KOPT-K1 (cell line): ENCODE measurements around the gene BCL2L14.

Source experiments
- H3K27ac ChIP-seq: fragments of 200-600 bp; sonication (generic); 2 replicates; pipeline ENCODE4 v1.5.1; 2016; ENCODE audit warnings: antibody characterized with exemption, mild to moderate bottlenecking, low read depth, low read length; ENCODE audit not compliant: poor library complexity, severe bottlenecking
- H3K36me3 ChIP-seq: fragments of 200-600 bp; sonication (generic); 2 replicates; pipeline ENCODE4 v1.5.1; 2017; ENCODE audit warnings: antibody characterized with exemption, mild to moderate bottlenecking, low read length, moderate library complexity; ENCODE audit not compliant: insufficient read depth
- H3K9me3 ChIP-seq: fragments of 200-600 bp; sonication (generic); 2 replicates; pipeline ENCODE4 v1.5.1; 2017; ENCODE audit warnings: antibody characterized with exemption, low read length, mild to moderate bottlenecking; ENCODE audit not compliant: insufficient read depth, poor library complexity, severe bottlenecking

BCL2L14 gene

DNA sequence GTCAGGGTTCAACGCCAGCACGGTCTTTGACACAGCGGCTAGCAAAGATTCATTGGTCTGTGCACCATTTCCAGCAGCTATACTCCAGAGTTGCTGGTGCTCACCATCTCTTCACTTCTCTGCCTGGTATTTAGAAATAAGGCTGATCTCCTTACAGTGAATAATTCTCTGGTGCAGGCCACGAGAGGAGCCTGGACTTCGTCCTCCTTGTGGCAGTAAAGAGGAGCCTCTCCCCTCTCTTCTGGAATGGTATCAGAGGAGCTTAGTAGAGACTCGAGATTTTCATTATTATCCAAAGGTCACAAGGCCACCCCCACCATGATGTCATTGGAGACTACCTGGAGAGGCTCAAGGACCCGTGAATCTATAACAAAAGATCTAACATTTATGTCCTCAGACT lies 30.8 kb upstream of the BCL2L14 start:
- no peak overlapping the region for H3K27ac ChIP-seq
- H3K9me3 ChIP-seq = no peaks in the 10 kb centered on the region
- H3K36me3 ChIP-seq = no peaks in the 10 kb centered on the region

DNA sequence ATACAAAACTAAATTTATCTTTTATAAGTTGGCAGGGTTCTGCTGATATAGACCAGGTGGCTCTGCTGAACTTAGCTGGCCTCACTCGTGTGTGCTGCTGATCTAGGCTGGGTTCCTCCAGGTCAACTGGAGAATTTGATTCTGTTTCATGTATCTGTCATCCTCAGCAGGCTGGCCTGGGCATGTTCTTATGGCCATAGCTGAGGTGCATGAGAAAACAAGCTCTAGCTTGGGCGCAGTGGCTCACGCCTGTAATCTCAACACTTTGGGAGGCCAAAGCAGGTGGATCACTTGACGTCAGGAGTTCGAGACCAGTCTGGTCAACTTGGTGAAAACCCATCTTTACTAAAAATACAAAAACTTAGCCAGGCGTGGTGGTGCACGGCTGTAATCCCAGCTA lies 24.3 kb upstream of the BCL2L14 start:
- H3K9me3 ChIP-seq = no peaks in the 10 kb centered on the region
- no peaks in the 10 kb centered on the region for H3K36me3 ChIP-seq
- no peak overlapping the region for H3K27ac ChIP-seq

DNA sequence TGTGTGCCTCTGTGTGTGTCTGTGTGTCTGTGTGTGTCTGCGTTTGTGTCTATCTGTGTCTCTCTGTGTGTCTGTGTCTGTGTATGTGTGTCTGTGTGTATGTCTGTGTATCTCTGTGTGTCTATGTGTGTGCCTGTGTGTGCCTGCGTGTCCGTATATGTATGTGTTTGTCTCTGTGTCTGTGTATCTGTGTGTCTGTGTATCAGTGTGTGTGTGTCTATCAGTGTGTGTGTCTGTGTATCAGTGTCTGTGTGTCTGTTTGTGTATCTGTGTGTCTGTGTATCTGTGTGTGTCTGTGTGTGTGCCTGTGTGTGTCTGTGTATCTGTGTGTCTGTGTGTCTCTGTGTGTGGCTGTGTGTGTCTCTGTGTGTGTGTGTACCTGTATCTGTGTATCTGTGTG lies 23.1 kb upstream of the BCL2L14 start:
- no peak overlapping the region for H3K27ac ChIP-seq
- H3K9me3 ChIP-seq = no peaks in the 10 kb centered on the region
- H3K36me3 ChIP-seq = no peaks in the 10 kb centered on the region

DNA sequence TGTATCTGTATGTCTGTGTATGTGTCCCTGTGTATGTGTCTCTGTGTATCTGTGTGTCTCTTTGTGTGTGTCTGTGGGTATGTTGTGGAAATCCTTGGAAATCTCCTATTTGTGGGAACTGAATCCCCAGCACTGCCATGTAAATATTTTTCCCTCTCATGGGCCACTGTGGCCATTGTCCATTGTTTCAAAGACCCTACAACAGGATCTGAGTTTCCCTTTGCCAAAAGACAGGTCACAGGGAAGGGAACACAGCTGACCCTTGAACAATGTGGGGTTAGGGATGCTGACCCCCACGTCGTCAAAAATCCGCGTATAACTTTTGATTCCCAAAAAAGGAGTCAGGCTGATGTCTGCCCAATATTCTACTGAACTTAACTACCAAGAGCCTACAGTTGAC lies 22.5 kb upstream of the BCL2L14 start:
- Histone ChIP-seq H3K9me3 (no peaks in the 10 kb centered on the region), H3K27ac (no peak overlapping the region), H3K36me3 (no peaks in the 10 kb centered on the region)

DNA sequence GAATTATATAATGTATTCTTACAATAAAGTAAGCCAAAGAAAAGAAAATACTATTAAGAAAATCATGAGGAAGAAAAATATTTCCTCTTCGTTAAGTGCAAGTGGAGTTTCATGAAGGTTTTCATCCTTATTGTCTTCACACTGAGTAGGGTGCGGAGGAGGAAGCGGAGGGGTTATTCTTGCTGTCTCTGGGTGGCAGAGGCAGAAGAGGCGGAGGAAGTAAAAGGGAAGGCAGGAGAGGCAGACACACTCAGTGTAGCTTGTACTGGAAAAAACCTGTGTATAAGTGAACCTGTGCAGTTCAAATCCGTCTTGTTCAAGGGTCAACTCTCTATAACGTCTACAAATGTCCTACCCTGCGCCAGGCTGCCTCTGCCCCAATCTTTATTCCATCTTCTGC lies 22.0 kb upstream of the BCL2L14 start:
- Histone ChIP-seq H3K27ac (no peak overlapping the region), H3K9me3 (no peaks in the 10 kb centered on the region), H3K36me3 (no peaks in the 10 kb centered on the region)

DNA sequence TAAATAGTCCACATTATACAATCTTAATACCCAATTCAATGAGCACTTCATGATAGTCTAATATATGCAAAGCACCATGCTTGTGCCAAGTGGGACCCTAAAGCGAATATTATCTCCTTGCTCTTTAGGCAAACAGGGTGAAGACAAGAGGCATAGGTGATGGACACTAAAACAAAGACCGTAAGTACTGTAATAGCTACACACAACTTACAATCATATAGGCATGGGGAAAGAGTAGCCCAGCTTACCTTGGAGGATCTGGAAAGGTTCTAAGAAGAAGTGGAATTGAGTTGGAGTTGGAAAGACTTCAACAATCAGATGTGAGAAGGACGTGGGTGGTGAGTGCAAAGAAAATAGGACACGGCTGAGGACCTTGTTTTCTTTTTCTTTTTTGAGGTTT lies 19.1 kb upstream of the BCL2L14 start:
- Histone ChIP-seq H3K27ac (no peak overlapping the region), H3K36me3 (no peaks in the 10 kb centered on the region), H3K9me3 (no peaks in the 10 kb centered on the region)

DNA sequence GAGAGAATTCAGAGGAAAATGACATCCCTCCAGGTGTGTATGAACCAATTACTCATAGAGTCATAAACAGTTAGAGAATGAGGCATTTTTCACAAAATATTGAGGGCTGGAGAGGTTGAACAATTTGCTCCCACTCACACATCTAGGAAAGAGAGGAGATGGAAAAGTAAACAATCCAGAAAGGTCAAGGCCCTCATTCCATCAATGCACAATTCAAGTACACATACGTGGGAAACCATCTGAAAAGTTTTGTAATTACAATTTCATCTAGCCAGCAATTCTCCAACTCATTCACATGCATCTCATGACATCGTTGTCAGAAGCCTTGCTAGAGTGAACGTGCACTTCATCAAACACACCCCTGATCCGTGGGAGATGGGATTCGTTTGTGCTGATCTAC lies 15.7 kb upstream of the BCL2L14 start:
- H3K27ac ChIP-seq = no peak overlapping the region
- no peaks in the 10 kb centered on the region for H3K36me3 ChIP-seq
- H3K9me3 ChIP-seq = no peaks in the 10 kb centered on the region

DNA sequence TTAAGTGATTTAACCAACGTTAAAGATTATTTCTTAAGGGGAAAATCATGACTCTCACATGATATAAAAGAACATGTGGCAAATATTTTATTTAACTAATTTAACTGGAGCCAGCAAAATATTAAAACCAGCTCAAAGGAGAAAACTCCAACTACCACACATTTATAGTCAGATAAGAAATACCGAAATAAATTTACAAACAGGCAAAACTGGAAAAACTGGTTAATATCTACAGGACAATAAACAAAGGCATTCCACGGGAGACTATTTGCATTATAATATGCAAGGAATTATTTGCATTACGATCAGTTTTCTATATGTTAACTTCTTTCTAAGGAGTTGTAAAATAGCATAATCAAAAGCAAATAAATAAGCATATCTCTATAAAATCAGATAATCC lies 13.8 kb upstream of the BCL2L14 start:
- Histone ChIP-seq H3K36me3 (no peaks in the 10 kb centered on the region), H3K9me3 (no peaks in the 10 kb centered on the region), H3K27ac (no peak overlapping the region)

DNA sequence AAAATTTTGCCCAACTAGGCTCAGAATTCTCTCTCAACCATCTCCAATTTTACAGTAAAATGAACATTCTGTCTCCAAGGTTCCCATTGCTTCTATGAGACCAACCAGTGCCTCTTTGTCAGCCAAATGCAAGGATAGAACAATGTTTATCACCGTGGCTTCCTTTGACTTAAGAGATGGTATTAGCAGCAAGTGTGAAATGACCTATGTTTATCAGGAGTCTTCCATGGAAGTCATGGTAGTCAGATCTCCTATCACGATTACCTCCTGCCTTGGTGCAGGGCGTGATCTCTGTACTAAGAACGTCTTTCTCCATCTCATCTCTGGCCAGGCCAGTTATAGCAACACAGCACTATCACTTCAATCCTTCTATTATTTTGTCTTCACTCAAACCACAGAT lies 6.1 kb upstream of the BCL2L14 start:
- H3K27ac ChIP-seq = no peak overlapping the region
- H3K9me3 ChIP-seq = no peaks in the 10 kb centered on the region
- no peaks in the 10 kb centered on the region for H3K36me3 ChIP-seq

DNA sequence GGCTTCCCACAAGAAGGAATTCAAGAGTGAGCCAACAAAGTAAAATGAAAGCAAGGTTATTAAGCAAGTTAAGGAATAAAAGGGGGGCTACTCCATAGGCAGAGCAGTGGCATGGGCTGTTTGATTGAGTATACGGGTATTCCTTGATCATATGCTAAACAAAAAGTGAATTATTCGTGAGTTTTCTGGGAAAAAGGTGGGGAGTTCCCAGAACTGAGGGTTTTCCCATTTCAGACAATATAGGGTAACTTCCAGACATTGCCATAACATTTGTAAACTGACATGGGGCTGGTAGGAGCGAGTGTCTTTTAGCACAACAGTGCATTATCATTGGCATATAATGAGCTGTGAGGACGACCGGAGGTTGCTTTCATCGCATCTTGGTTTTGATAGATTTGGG lies 2.0 kb upstream of the BCL2L14 start:
- no peak overlapping the region for H3K27ac ChIP-seq
- H3K36me3 ChIP-seq = no peaks in the 10 kb centered on the region
- no peaks in the 10 kb centered on the region for H3K9me3 ChIP-seq

DNA sequence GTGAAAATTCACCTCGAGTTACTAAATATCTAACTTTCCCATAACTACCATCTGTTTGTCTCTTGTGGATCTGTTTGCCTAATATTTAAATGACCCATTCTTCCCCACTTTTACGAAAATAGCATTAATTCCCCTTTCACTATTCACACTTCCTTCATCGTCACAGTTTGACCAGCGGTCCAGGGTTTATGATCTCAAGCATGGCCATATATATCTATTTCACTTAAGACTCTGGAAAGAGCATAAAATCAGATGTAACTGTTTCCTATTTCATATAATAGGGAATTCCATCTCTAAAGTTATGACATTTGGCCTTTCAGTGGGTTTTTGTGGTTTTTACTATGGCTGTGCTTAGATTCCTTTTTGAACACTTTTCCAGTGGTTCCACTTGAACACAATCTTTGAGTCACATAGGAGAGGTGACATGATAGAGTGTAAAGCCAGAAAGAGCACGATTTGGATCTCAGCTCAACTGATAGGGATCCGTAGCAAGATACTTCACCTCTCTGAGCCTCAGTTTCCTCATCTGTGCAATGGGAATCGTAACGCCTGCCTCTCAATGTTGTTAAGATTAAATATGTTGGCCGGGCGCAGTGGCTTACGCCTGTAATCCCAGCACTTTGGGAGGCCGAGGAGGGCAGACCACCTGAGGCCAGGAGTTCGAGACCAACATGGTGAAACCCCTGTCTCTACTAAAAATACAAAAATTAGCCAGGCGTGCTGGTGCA lies 754 bp upstream of the BCL2L14 start:
- H3K36me3 ChIP-seq = no peaks in the 10 kb centered on the region
- no peak overlapping the region for H3K27ac ChIP-seq
- no peaks in the 10 kb centered on the region for H3K9me3 ChIP-seq

DNA sequence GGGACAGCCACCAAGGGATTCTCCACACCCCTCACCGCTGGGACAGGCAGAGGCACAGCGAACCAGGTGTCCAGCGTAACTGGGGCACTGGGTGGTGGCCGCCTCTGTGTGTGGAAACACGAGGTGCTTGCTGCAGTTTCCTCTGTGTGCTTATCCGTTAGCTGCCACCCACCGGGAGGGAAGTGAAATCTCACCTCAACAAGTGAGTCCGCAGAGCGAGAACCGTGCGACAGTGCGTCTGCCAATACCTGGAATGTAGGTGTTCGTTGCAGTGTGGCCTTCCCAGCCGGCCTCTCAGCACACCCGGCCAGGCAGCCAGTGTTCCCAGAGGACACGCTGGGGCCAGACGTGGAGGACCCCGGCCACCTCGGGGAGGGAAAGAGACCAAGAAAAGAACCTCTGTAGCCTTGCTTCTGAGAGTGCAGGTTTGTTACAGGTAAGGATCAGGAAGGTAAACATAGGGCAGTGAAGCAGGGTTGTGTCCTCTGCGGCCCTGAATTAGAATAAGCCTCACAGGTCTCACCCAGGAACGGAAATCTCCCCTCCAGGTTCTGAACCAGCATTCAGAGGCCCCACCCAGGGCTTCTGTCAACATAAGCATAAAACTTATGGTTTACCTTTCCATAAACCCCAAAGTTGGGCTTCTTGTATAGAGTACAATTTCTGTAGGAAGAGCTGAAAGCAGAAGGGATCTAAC lies 1.5 kb downstream of the BCL2L14 start:
- Histone ChIP-seq H3K36me3 (no peaks in the 10 kb centered on the region), H3K27ac (peak overlapping the region; percentile 58)

DNA sequence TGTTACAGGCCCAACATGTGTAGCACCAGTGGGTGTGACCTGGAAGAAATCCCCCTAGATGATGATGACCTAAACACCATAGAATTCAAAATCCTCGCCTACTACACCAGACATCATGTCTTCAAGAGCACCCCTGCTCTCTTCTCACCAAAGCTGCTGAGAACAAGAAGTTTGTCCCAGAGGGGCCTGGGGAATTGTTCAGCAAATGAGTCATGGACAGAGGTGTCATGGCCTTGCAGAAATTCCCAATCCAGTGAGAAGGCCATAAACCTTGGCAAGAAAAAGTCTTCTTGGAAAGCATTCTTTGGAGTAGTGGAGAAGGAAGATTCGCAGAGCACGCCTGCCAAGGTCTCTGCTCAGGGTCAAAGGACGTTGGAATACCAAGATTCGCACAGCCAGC lies 8.6 kb downstream of the BCL2L14 start:
- Histone ChIP-seq H3K36me3 (no peaks in the 10 kb centered on the region), H3K9me3 (no peaks in the 10 kb centered on the region), H3K27ac (no peak overlapping the region)

More for the DNA sequence above, 1.5 kb downstream of the BCL2L14 start:
- no peaks in the 10 kb centered on the region for H3K9me3 ChIP-seq

DNA sequence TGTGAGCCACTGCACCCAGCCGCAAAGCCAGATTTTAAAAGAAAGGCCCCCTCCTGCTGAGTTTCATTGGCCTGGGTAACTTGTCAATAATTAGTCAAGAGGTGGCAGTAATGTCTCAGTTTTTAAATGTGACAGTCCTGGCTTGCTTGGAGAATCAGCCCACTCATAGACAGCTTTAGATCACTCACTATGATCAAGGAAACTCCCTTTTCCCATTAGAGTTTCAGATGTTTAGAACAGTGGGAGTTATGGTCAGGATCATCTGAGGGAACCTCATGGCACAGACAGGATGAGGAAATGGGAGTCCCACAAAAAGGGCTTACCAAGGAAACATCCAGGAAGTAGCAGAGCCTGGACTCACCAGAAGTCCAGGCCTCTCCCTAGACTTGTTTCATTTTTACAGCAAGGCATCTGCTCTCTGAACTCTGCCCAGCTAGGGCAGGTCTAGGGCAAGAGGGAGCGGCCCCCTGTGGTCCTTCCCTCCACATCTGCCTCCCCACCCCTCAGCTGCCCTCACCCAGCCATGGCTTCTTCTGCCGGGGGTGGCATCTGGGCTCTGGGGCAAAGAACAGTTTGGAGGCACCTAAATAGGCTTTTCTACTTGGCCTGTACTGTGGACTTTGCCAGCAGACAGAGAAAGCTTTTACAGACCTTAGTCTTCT lies 11.2 kb downstream of the BCL2L14 start:
- no peaks in the 10 kb centered on the region for H3K9me3 ChIP-seq
- no peak overlapping the region for H3K27ac ChIP-seq
- H3K36me3 ChIP-seq = no peaks in the 10 kb centered on the region

DNA sequence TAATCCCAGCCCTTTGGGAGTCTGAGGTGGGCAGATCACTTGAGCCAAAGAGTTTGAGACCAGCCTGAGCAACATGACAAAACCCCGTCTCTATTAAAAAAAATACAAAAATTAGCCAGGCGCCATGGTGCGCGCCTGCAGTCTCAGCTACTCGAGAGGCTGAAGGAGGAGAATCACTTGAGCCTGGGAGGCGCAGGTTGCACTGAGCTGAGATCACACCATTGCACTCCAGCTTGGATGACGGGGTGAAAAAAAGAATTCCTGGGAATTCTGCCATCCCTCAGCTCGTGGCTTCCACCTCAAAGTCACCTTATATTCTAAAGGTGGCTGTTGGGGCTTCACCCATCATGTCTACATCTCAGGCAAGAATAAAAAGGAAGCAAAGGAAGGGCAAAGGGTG lies 12.9 kb downstream of the BCL2L14 start:
- H3K36me3 ChIP-seq = no peaks in the 10 kb centered on the region
- H3K9me3 ChIP-seq = no peaks in the 10 kb centered on the region
- no peak overlapping the region for H3K27ac ChIP-seq

DNA sequence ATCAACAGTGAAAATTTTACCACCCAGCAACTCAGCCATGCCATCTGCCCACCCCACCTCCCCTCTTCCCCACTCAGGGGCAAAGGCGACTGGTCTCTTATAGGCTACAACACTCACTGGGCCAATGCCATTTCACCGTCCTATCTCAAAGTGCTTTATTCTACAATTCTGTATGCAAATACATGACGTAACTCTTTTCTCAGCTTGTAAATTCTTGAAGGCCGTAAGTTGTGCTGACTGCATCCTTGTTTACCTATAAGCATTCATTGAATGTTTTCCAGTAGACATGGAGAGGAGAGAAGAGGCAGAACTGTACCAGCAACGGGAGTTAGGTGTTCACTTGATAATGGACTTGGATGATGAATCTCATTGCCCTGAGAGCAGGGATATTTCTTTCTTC lies 15.6 kb downstream of the BCL2L14 start:
- no peaks in the 10 kb centered on the region for H3K9me3 ChIP-seq
- H3K27ac ChIP-seq = no peak overlapping the region
- no peaks in the 10 kb centered on the region for H3K36me3 ChIP-seq
